Spleen (tissue), 11 donors: Measurements from ENCODE around the gene PLA2G2F. TPM values are rescaled to one million over a fixed set of nuclear protein-coding genes. Genes with fewer than 3 reads are reported as not detected.

Source experiments
- DNase-seq: peaks from one replicate; pipeline ENCODE4 v3.0.0-alpha.2; 2020
- H3K27ac ChIP-seq, 8 donors: fragments of 200-600 bp; sonication (generic) in 7 of 8; 1 replicate in 4 of 8; 2 replicates in 4 of 8; pipeline versions ENCODE4 v1.5.0 to v1.8.0; 2016 to 2021; ENCODE audit warnings: inconsistent platforms in 4 of 8, mild to moderate bottlenecking in 4 of 8, moderate library complexity in 1 of 8
- H3K27me3 ChIP-seq, 7 donors: fragments of 200-600 bp; sonication (generic) in 6 of 7; replicated peaks in 1 of 7; 1 replicate in 4 of 7; 2 replicates in 3 of 7; pipeline versions ENCODE4 v1.5.0 to v1.8.0; 2016 to 2021; ENCODE audit warnings: inconsistent platforms in 3 of 7, mild to moderate bottlenecking in 1 of 7
- H3K36me3 ChIP-seq, 6 donors: fragments of 200-600 bp; sonication (generic) in 5 of 6; 1 replicate in 4 of 6; 2 replicates in 2 of 6; pipeline versions ENCODE4 v1.5.0 to v1.8.0; 2016 to 2021; ENCODE audit warnings: inconsistent platforms in 2 of 6
- H3K4me1 ChIP-seq, 6 donors: fragments of 200-600 bp; sonication (generic) in 5 of 6; 1 replicate in 3 of 6; 2 replicates in 3 of 6; pipeline versions ENCODE4 v1.5.0 to v1.8.0; 2016 to 2021; ENCODE audit warnings: inconsistent platforms in 3 of 6
- H3K4me3 ChIP-seq, 8 donors: fragments of 200-600 bp; sonication (generic) in 7 of 8; 1 replicate in 4 of 8; 2 replicates in 4 of 8; pipeline versions ENCODE4 v1.5.0 to v1.8.0; 2016 to 2021; ENCODE audit warnings: inconsistent platforms in 4 of 8, mild to moderate bottlenecking in 4 of 8, moderate library complexity in 2 of 8
- H3K9me3 ChIP-seq, 8 donors: fragments of 200-600 bp; sonication (generic) in 7 of 8; 1 replicate in 4 of 8; 2 replicates in 4 of 8; pipeline versions ENCODE4 v1.5.0 to v1.8.0; 2016 to 2021; ENCODE audit warnings: inconsistent platforms in 4 of 8
- CTCF ChIP-seq, 11 experiments: fragments of 200-600 bp in 7 of 11; fragments of 450-650 bp in 4 of 11; sonication (generic) in 4 of 11; IDR thresholded peaks in 8 of 11; conservative IDR thresholded peaks in 3 of 11; 1 replicate in 7 of 11; 2 replicates in 4 of 11; pipeline versions ENCODE4 v1.4.0 to v1.8.0; 2016 to 2021; ENCODE audit warnings: antibody characterized with exemption in 11 of 11, inconsistent platforms in 4 of 11, mild to moderate bottlenecking in 1 of 11
- POLR2A ChIP-seq, 3 donors: fragments of 450-650 bp; IDR thresholded peaks; one replicate each; pipeline ENCODE4 v1.5.1; 2017; ENCODE audit warnings: antibody characterized with exemption in 3 of 3, mild to moderate bottlenecking in 1 of 3
- POLR2AphosphoS5 ChIP-seq, 3 donors: sonication (generic); formaldehyde crosslinking; IDR thresholded peaks; one replicate each; pipeline ENCODE4 v1.5.1; 2017; ENCODE audit warnings: antibody characterized with exemption in 3 of 3
- WGBS, 5 donors: extraction: QIAGEN DNeasy Blood & Tissue Kit in 3 of 5; methylation state at CpG; one replicate each; pipeline versions ENCODE4 v1.1.5 to v1.1.7; 2013 to 2018; 5-methylcytosine and 5-hydroxymethylcytosine counted together
- intact Hi-C: fragments of 100-400 bp; cut with DNase I; formaldehyde crosslinking; loops from one replicate; pipeline ENCODE4 v1.15.0; 2023; ENCODE audit warnings: low total_unique reads
- polyA plus RNA-seq, 3 donors: library from polyadenylated mRNA; stranded (reverse); fragments of 200-250 nt; gene quantifications; one replicate each; pipeline ENCODE4 v1.2.1, GENCODE V29; 2013
- total RNA-seq, 7 donors: library from RNA; depleted of rRNA in 3 of 7; stranded (reverse); fragments of >200 nt in 3 of 7; fragmentation: NEBNext Ultra II Directional in 4 of 7; extraction: Animal tissue kit (Norgen Biotek cat#: 25700) in 4 of 7; gene quantifications; one replicate each; pipeline versions ENCODE4 v1.1.0 to v1.2.1, GENCODE V29; 2016 to 2021
- donor health status: healthy with polysubstance abuse.
- donor health status: DM: no; HTN: no; CAD: no; lungs with moderate emphysema.
- donor health status: DM: no; HTN: no; CAD: no.
- donor health status: Bipolar disorder and iron deficiency.
- donor health status: healthy.
- donor health status: DM: no; HTN: no; CAD: no.
- donor health status: DM: yes; HTN: yes; CAD: no.

The PLA2G2F gene
- total and polyA plus RNA-seq, 10 donors, result not detected

DNA sequence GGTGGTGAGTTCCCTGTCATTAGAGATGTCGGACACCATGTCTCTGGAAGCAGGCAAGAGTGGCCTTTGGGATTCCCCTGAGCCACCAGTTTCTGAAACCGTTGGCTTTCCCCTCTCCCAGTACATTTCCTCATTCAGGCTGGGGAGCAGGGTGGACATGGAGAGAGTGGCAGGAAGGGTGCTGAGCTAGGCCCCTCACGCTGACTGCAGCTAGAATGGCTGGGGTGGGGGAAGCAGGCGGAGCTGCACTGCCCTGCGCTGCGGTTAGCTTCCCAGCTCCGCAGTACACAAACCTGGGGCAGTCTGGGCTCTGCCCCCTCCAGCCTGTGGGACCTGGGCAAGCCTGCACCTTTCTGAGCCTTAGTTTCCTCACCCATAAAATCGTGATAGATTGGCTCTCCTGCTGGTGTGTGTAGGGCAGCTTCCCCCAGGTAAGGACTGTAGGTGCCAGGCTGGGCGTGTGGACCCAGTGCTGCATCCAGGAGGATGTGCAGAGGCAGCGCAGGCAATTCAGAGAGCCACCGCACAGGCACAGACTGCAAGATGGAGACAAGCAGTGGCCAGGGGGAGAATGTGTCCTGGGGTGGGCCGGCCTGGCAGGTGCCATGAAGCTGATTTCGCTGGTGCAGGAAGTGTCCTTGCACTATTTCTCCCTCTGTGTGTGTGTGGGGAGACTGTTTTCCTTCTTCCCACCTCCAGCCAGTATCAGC, 3.0 kb downstream of the PLA2G2F start:
- no peaks in the 10 kb centered on the region for H3K9me3 ChIP-seq
- no peak overlapping the region for H3K4me3 ChIP-seq
- 80 to 91% (median 86%) methylated on average over 7 to 13 of the region's 13 CpGs for WGBS, 5 donors
- no peak for DNase-seq
- intact Hi-C loops, result no loop called here
- TF ChIP-seq POLR2A (IDR thresholded peaks at IDR 0.05) (no peak), CTCF (IDR thresholded peaks at IDR 0.05 in 8 of 11, conservative IDR thresholded peaks at IDR 0.05 in 3 of 11) (no peak), POLR2AphosphoS5 (IDR thresholded peaks at IDR 0.05) (no peak)
- H3K36me3 ChIP-seq, result no peaks in the 10 kb centered on the region
- H3K27me3 ChIP-seq, result no peaks in the 10 kb centered on the region
- H3K4me1 ChIP-seq, result peaks cover 0 to 8% (median 0%) of the 10 kb centered on the region in 6 donors
- H3K27ac ChIP-seq, result no peak overlapping the region

DNA sequence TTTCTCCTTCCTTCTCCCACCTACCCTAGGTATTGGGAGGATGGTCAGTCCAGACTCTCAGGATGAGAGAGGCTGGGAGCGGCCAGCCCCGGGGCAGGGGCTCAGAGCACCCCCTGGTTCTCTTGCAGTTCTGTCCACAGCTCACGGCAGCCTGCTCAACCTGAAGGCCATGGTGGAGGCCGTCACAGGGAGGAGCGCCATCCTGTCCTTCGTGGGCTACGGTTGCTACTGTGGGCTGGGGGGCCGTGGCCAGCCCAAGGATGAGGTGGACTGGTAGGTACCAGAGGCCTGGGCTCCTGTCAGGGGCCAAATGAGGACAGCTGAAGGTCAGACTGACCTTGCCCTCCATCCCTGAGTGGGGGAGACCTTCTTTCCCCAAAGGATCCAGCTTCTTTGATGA, 4.2 kb downstream of the PLA2G2F start:
- DNase-seq, result no peak
- intact Hi-C loops, result no loop called here
- Histone ChIP-seq H3K4me1 (peaks cover 0 to 8% (median 0%) of the 10 kb centered on the region in 6 donors), H3K27ac (no peak overlapping the region), H3K9me3 (no peaks in the 10 kb centered on the region), H3K36me3 (no peaks in the 10 kb centered on the region), H3K27me3 (no peaks in the 10 kb centered on the region), H3K4me3 (no peak overlapping the region)
- TF ChIP-seq POLR2AphosphoS5 (IDR thresholded peaks at IDR 0.05), result no peak
- WGBS, 5 donors, result 75 to 100% (median 80%) methylated on average over 3 to 8 of the region's 8 CpGs

GRCh38 chr1:20143734-20144565, 4.8 kb downstream of the PLA2G2F start:
- Histone ChIP-seq H3K36me3 (no peaks in the 10 kb centered on the region), H3K9me3 (no peaks in the 10 kb centered on the region), H3K4me1 (peaks cover 0 to 8% (median 0%) of the 10 kb centered on the region in 6 donors), H3K27ac (no peak overlapping the region), H3K27me3 (no peaks in the 10 kb centered on the region), H3K4me3 (no peak overlapping the region)
- intact Hi-C loops, result no loop called here
- TF ChIP-seq CTCF (IDR thresholded peaks at IDR 0.05 in 8 of 11, conservative IDR thresholded peaks at IDR 0.05 in 3 of 11) (no peak), POLR2AphosphoS5 (IDR thresholded peaks at IDR 0.05) (no peak), POLR2A (IDR thresholded peaks at IDR 0.05) (no peak)
- 77 to 88% (median 85%) methylated on average over 12 to 13 of the region's 13 CpGs for WGBS, 5 donors
- DNase-seq, result no peak

- Histone ChIP-seq H3K27ac (no peak overlapping the region), H3K36me3 (no peaks in the 10 kb centered on the region), H3K9me3 (no peaks in the 10 kb centered on the region), H3K4me3 (no peak overlapping the region), H3K4me1 (peaks cover 3 to 27% (median 14%) of the 10 kb centered on the region in 6 donors), H3K27me3 (no peaks in the 10 kb centered on the region)
- TF ChIP-seq POLR2AphosphoS5 (IDR thresholded peaks at IDR 0.05) (no peak), POLR2A (IDR thresholded peaks at IDR 0.05) (no peak), CTCF (IDR thresholded peaks at IDR 0.05 in 8 of 11, conservative IDR thresholded peaks at IDR 0.05 in 3 of 11) (no peak)
- DNase-seq, result no peak
- 80 to 90% (median 84%) methylated on average over 7 to 13 of the region's 13 CpGs for WGBS, 5 donors
- intact Hi-C loops, result no loop called here
Observed at GRCh38 chr1:20147846-20148570, 8.9 kb downstream of the PLA2G2F start.
